H1 (cell line): Measurements from ENCODE around the gene RFXANK. TPM values are rescaled to one million over a fixed set of nuclear protein-coding genes. Genes with fewer than 3 reads are reported as not detected.

Source experiments
- CHD7 ChIP-seq: fragments of 300-600 bp; sonication (generic); IDR thresholded peaks from 2 replicates; pipeline ENCODE4 v1.7.1; 2012; ENCODE audit warnings: low read length, moderate library complexity, mild to moderate bottlenecking, inconsistent platforms; ENCODE audit not compliant: insufficient replicate concordance
- SIRT6 ChIP-seq: IDR thresholded peaks from one replicate; pipeline ENCODE4 v1.7.1; 2012; ENCODE audit warnings: low read length, inconsistent platforms
- SIX5 ChIP-seq: IDR thresholded peaks from 2 replicates; pipeline ENCODE4 v1.6.1; 2011; ENCODE audit warnings: mild to moderate bottlenecking, low read depth, low read length
- ZNF274 ChIP-seq: IDR thresholded peaks from 2 replicates; pipeline ENCODE4 v1.7.0; 2012; ENCODE audit warnings: low read length, borderline replicate concordance; ENCODE audit errors: extremely low read depth
- polyA plus RNA-seq, 7 experiments: library from polyadenylated mRNA; depleted of rRNA in 3 of 7; stranded (reverse) in 5 of 7; unstranded in 2 of 7; fragments of >200 nt in 5 of 7; fragments of 200-250 nt in 2 of 7; gene quantifications; 1 replicate in 5 of 7; 2 replicates in 1 of 7; 4 replicates in 1 of 7; pipeline versions ENCODE4 v1.2.1 to v1.2.3, GENCODE V29; 2011 to 2013; ENCODE audit warnings: missing spikeins in 2 of 7, mixed read lengths in 2 of 7
- total RNA-seq: library from RNA; stranded (reverse); fragmentation: NEBNext Ultra II Directional; extraction: Animal tissue kit (Norgen Biotek cat#: 25700); gene quantifications from 2 replicates; pipeline ENCODE4 v1.2.1, GENCODE V29; 2021

RFXANK gene
- total and polyA plus RNA-seq, 2 of the 8 experiments (the other 6 are each of a cell fraction or from before 2014, with no cell fraction given) = 72.9 to 87.5 TPM

GRCh38 chr19:19230999-19231398 is 38.9 kb downstream of the RFXANK start (continued):
- TF ChIP-seq SIX5 (no peak), ZNF274 (no peak), CHD7 (no peak), SIRT6 (no peak)
- TF ChIP-seq, all 59 proteins: peak for 0
